ENCODE results near the gene TM4SF4. TPM values are rescaled to one million over a fixed set of nuclear protein-coding genes. Genes with fewer than 3 reads are reported as not detected.
A peak's percentile ranks its signal among the peaks of the same experiment; 100 is the strongest.

Gene TM4SF4
- total RNA-seq, 4 donors from 2014 or later = 3.4 TPM; not detected in 3

DNA sequence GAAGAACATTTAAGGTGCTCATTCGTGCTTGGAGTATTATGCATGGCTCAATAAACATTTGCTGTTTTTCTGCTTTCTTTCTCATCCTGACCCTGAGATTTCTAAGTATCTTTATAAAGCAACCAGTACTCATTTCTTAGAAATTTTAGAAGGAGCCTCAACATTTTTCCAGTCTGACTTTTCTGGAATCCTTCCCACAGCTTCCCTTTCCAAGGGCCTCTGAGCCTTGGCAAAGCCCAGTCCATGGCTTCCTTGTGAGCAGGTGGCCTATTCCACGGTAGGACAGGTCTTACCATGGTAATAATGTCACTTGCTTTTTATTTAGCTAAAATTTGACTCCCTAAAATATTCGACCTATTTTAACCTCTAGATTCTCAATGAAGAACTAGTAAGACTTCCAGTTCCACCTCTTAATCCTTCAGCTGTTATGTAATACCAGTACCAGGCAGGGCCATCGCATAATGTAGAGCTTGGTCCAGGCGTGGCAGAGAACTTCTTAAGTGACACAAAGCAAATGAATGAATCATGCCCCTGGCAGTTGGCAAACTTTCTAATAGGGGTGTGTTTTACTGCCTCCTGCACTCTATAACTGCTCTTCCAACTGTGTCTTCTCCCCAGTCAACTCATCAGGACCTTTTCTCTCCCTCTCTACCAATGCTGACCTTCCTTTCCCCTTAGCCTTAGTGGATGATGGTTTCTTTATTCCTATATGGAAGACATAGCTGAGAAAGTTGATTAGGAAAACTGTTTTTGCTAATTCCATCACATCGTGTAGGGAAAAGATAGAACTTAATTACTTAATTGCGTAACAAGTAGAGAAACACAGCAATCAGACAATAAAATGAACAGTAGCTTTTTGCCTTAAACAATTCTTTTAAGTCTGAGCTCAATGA, 894 bp upstream of the TM4SF4 start:
- H3K27me3 ChIP-seq = no peaks in the 10 kb centered on the region
- peak; percentile 75 to 80 for DNase-seq
- intact Hi-C loops (cut with DNase I) = no loop called here
- no peak for TF ChIP-seq POLR2A (IDR thresholded peaks at IDR 0.05)
- TF ChIP-seq, protein P1, sequence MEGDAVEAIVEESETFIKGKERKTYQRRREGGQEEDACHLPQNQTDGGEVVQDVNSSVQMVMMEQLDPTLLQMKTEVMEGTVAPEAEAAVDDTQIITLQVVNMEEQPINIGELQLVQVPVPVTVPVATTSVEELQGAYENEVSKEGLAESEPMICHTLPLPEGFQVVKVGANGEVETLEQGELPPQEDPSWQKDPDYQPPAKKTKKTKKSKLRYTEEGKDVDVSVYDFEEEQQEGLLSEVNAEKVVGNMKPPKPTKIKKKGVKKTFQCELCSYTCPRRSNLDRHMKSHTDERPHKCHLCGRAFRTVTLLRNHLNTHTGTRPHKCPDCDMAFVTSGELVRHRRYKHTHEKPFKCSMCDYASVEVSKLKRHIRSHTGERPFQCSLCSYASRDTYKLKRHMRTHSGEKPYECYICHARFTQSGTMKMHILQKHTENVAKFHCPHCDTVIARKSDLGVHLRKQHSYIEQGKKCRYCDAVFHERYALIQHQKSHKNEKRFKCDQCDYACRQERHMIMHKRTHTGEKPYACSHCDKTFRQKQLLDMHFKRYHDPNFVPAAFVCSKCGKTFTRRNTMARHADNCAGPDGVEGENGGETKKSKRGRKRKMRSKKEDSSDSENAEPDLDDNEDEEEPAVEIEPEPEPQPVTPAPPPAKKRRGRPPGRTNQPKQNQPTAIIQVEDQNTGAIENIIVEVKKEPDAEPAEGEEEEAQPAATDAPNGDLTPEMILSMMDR (IDR thresholded peaks at IDR 0.05) = no peak
- peaks cover 22 to 30% of the 10 kb centered on the region in 2 donors for H3K4me1 ChIP-seq
- 54 to 60% methylated on average over 7 of the region's 7 CpGs for WGBS, 2 donors
- H3K36me3 ChIP-seq = no peaks in the 10 kb centered on the region
- H3K27ac ChIP-seq = peak overlapping the region; percentile 30 to 72 (median 59)
- no peaks in the 10 kb centered on the region for H3K9me3 ChIP-seq
- H3K4me3 ChIP-seq (replicated peaks in 1 of 3) = no peak overlapping the region

DNA sequence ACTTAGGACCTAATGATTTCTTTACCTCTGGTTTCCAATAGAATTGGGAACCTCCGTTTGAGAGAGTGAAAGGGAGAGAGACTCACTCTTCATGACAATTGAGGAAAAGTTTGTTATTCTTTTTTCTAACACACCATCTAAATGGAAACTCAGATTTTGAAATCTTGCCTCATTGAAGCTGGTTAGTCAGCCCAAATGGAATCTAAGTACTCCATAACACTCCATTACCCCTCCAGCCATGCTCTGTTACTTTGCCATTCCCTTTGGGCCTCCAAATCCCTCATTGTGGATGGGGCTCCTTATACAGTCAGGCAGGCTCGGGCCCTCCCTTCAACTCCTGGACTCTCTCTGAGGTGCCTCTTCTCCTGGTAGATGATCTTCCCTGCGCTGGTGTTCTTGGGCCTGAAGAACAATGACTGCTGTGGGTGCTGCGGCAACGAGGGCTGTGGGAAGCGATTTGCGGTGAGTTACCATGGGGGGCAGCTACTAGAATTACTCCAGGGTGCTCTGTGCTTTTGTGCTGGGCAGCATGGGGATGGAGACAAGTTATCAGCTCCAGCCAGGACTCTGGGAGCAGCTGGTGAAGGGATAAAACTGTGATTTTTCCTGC, 1.1 kb downstream of the TM4SF4 start:
- no peak overlapping the region for H3K4me3 ChIP-seq (replicated peaks in 1 of 3)
- no peaks in the 10 kb centered on the region for H3K27me3 ChIP-seq
- H3K9me3 ChIP-seq = no peaks in the 10 kb centered on the region
- TF ChIP-seq, protein P1 (IDR thresholded peaks at IDR 0.05) = no peak
- TF ChIP-seq POLR2A (IDR thresholded peaks at IDR 0.05) = no peak
- no peak overlapping the region for H3K27ac ChIP-seq
- 91 to 92% methylated on average over 7 of the region's 7 CpGs for WGBS, 2 donors
- H3K4me1 ChIP-seq = peaks cover 22 to 40% of the 10 kb centered on the region in 2 donors
- intact Hi-C loops (cut with DNase I) = loop anchor here (5.0 kb wide), 2 partner anchors 78 to 123 kb away; no protein-coding TSS in a partner anchor
- no peaks in the 10 kb centered on the region for H3K36me3 ChIP-seq
- no peak for DNase-seq

DNA sequence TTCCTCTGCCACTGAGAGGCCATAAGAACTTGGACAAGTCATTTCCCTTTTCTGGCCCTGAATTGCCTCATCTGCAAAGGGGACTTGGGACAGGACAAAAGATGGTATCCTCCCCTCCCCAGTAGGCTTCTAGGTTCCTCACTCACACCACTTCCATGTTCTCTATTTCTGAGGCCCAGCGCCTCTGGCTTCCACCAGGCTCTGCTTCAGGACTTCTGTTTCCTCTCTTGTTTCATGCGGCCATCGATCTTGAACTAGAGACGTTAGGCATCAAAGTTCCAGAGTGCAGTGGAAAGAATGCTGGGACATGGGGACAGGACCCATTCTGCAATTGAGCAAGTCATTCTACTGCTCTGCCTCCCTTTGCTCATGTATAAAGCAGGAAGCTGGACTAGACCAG, 1.7 kb downstream of the TM4SF4 start:
- no peak for DNase-seq
- Histone ChIP-seq H3K27ac (no peak overlapping the region), H3K4me3 (replicated peaks in 1 of 3) (no peak overlapping the region), H3K9me3 (no peaks in the 10 kb centered on the region), H3K4me1 (peaks cover 22 to 40% of the 10 kb centered on the region in 2 donors), H3K27me3 (no peaks in the 10 kb centered on the region), H3K36me3 (no peaks in the 10 kb centered on the region)
- intact Hi-C loops (cut with DNase I) = loop anchor here (5.0 kb wide), 2 partner anchors 79 to 124 kb away; no protein-coding TSS in a partner anchor
- WGBS, 2 donors = 91 to 94% methylated on average over 4 of the region's 4 CpGs
- TF ChIP-seq POLR2A (IDR thresholded peaks at IDR 0.05) = no peak
- TF ChIP-seq, protein P1 (IDR thresholded peaks at IDR 0.05) = no peak

DNA sequence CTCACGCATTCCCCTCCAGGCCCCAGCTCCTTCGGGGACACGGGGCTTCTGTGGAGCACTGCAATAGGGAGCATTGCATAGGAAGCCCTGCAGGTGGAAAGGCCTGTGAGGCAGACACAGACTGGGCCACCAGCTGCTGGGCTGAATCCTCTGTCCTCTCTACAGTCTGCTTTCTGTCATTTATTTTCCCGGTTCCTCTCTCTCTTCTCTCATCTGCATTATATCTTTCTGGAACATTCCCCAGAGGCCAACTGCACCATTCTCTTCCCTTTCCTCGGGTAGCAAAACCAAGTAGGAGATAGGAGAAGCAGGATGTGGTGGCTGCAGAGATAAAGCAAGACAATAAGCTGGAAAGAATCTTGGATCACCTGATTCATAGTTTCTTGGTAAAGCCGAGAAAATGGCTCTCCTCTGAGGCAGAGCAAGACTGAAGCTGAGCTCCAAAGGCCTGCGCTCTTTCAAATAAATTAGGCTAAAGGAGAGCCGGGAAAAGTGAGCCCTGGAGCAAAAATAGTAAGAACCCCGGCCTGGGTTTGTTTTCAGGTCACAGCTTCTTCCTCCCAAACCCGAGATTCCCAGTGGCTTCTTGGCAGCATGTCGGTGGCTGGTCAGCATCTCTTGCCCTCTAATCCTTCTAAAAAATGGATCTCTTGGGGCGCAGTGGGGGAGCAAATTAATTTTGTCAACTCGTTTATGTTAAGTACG, 5.3 kb downstream of the TM4SF4 start:
- TF ChIP-seq, protein P1 (IDR thresholded peaks at IDR 0.05) = no peak
- TF ChIP-seq POLR2A (IDR thresholded peaks at IDR 0.05) = no peak
- intact Hi-C loops (cut with DNase I) = loop anchor here (5.0 kb wide), 2 partner anchors 82 to 127 kb away; no protein-coding TSS in a partner anchor
- no peaks in the 10 kb centered on the region for H3K36me3 ChIP-seq
- no peak overlapping the region for H3K4me3 ChIP-seq (replicated peaks in 1 of 3)
- 66 to 72% methylated on average over 14 of the region's 14 CpGs for WGBS, 2 donors
- peak overlapping the region in 2 of 3 donors; percentile 49 to 71 for H3K27ac ChIP-seq
- peaks cover 3 to 12% of the 10 kb centered on the region in 2 donors for H3K4me1 ChIP-seq
- H3K27me3 ChIP-seq = no peaks in the 10 kb centered on the region
- DNase-seq = no peak
- no peaks in the 10 kb centered on the region for H3K9me3 ChIP-seq
